Epithelial cell of proximal tubule (primary cell): ENCODE measurements around the gene EIF2B5. TPM values are rescaled to one million over a fixed set of nuclear protein-coding genes. Genes with fewer than 3 reads are reported as not detected.

Source experiments
- DNase-seq: peaks from one replicate; pipeline ENCODE4 v3.0.0-alpha.2; 2011; ENCODE audit warnings: low read depth
- H3K4me3 ChIP-seq: 2 replicates; pipeline ENCODE4 v1.5.1; 2011; ENCODE audit warnings: low read depth, mild to moderate bottlenecking, low read length
- CTCF ChIP-seq: conservative IDR thresholded peaks from 2 replicates; pipeline ENCODE4 v1.5.1; 2012; ENCODE audit warnings: low read depth, mild to moderate bottlenecking, low read length
- total RNA-seq: library from RNA; depleted of rRNA; stranded (reverse); fragments of >200 nt; gene quantifications from 2 replicates; pipeline ENCODE4 v1.2.3, GENCODE V29; 2015

Gene EIF2B5
- total RNA-seq, 1 donor from 2014 or later, result 26.3 TPM

DNA sequence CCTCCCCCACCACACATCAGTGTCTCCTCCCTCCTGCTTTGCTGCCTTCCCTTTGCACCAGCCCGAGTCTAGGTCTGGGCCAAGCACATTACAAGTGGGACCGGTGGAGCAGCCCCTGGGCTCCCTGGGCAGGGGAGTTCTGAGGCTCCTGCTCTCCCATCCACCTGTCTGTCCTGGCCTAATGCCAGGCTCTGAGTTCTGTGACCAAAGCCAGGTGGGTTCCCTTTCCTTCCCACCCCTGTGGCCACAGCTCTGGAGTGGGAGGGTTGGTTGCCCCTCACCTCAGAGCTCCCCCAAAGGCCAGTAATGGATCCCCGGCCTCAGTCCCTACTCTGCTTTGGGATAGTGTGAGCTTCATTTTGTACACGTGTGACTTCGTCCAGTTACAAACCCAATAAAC is 48.5 kb downstream of the EIF2B5 start:
- no peak for DNase-seq
- TF ChIP-seq CTCF, result no peak
- H3K4me3 ChIP-seq, result no peak overlapping the region

- DNase-seq, result no peak
- no peak for TF ChIP-seq CTCF
- H3K4me3 ChIP-seq, result no peak overlapping the region
These were observed 49.5 kb downstream of the EIF2B5 start for GRCh38 chr3:184184546-184185230.

DNA sequence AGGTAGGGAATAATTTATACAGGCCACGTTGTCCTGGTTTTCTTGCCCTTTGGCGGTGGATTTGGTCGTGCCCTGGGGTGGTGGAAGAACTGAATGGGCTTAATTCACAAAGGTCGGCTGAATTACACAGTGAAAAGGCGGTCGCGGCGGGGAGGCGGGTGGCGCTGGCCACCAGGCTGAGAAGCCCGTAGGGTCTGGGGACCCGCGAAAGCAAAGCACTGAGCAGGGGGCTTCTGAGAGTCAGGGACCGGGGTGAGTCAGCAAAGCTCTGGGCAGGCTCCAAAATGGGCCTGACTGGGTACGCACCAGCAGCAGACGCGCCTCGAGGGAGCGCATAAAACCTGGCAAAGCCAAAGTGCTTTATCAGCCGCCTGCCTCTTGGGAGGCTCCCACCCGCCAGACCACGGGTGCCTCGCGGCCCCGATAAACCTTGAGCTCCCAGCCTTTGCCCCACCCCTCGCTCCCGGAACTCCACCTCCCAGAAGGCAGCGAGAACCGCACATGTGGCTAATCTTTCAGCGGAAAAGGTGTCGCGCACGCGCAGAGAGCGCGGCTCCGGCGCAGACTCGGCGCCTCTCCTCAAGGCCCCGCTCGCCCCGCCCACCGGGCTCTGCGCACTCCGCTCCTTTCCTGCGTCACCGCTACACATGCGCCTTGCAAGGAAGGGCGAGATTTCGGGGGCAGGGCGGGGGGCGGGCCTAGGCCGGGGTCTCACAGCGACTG is 50.5 kb downstream of the EIF2B5 start:
- no peak for TF ChIP-seq CTCF
- peak overlapping the region; percentile 89 for H3K4me3 ChIP-seq
- peak; percentile 72 for DNase-seq

GRCh38 chr3:184186184-184186901 is 51.2 kb downstream of the EIF2B5 start, which contains the start of gene ABCF3:
Gene ABCF3 (plus strand): TSS chr3:184186199. CDS start chr3:184186208, 9 bp downstream.
- peak within 1 kb of the TSS; percentile 89 for H3K4me3 ChIP-seq
- no peak for DNase-seq
- TF ChIP-seq CTCF, result no peak

DNA sequence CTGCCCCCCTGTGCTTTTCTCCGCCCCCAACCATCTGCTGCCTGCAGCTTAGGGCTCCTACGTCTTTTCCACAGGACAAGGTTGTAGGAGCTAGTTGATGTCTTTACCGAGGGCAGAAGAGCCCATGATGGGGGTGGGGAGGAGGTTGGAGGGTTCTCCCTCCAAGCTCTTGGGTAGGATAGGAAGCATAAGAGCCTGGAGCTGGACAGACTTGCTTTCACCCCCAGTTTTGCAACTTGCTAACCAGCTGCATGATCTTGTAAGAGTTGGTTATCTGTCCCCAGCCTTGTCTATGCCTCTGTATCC is 51.7 kb downstream of the EIF2B5 start:
- DNase-seq, result no peak
- TF ChIP-seq CTCF, result no peak
- H3K4me3 ChIP-seq, result peak overlapping the region; percentile 89

GRCh38 chr3:184188080-184188479 is 52.9 kb downstream of the EIF2B5 start:
- H3K4me3 ChIP-seq, result no peak overlapping the region
- no peak for TF ChIP-seq CTCF
- DNase-seq, result no peak
